Natural killer cell (primary cell): ENCODE results near the gene NCR1. TPM values are rescaled to one million over a fixed set of nuclear protein-coding genes. Genes with fewer than 3 reads are reported as not detected.
A peak's percentile ranks its signal among the peaks of the same experiment; 100 is the strongest.
"Not testable (repeated sequence)": the region's sequence is repeated elsewhere in the genome, so short reads cannot be mapped to it uniquely, and the experiment has no call there.

Experiments used
- ATAC-seq, 3 donors: fragments of 150-1000 bp in 2 of 3; fragments of 200-7000 bp in 1 of 3; cut with Tn5 transposase; 1 replicate in 1 of 3; 2 replicates in 2 of 3; pipeline ENCODE4 v1.10.0; 2021; ENCODE audit warnings: mild to moderate bottlenecking in 2 of 3, moderate library complexity in 2 of 3
- DNase-seq, 2 donors: peaks; one replicate each; pipeline versions ENCODE4 v3.0.0 to v3.0.0-alpha.2; 2013 to 2021; ENCODE audit warnings: mixed read lengths in 1 of 2
- H3K27ac ChIP-seq: one replicate; pipeline ENCODE4 v1.5.1; 2013; ENCODE audit warnings: mild to moderate bottlenecking, low read length
- H3K27me3 ChIP-seq: one replicate; pipeline ENCODE4 v1.6.1; 2013; ENCODE audit warnings: low read length; ENCODE audit not compliant: control insufficient read depth, insufficient read depth
- H3K36me3 ChIP-seq: one replicate; pipeline ENCODE4 v1.6.1; 2013; ENCODE audit warnings: low read length; ENCODE audit not compliant: control insufficient read depth, insufficient read depth
- H3K4me1 ChIP-seq: one replicate; pipeline ENCODE4 v1.6.1; 2013; ENCODE audit warnings: low read length; ENCODE audit not compliant: control insufficient read depth, insufficient read depth
- H3K4me3 ChIP-seq: one replicate; pipeline ENCODE4 v1.5.1; 2013; ENCODE audit warnings: low read length
- H3K9me3 ChIP-seq: one replicate; pipeline ENCODE4 v1.6.1; 2013; ENCODE audit warnings: low read length; ENCODE audit not compliant: control insufficient read depth, insufficient read depth
- H3K27ac Mint-ChIP-seq, 2 donors: one replicate each; pipeline ENCODE4 v1.8.0; 2022; ENCODE audit warnings: mild to moderate bottlenecking in 2 of 2, mixed read lengths in 2 of 2, moderate library complexity in 1 of 2
- H3K27me3 Mint-ChIP-seq, 2 donors: one replicate each; pipeline ENCODE4 v1.8.0; 2022; ENCODE audit warnings: low read depth in 2 of 2, mixed read lengths in 2 of 2
- H3K36me3 Mint-ChIP-seq: one replicate; pipeline ENCODE4 v1.8.0; 2022; ENCODE audit warnings: mixed read lengths
- H3K4me1 Mint-ChIP-seq, 2 donors: one replicate each; pipeline ENCODE4 v1.8.0; 2022; ENCODE audit warnings: mixed read lengths in 2 of 2
- H3K4me3 Mint-ChIP-seq: one replicate; pipeline ENCODE4 v1.8.0; 2022; ENCODE audit warnings: mild to moderate bottlenecking, moderate library complexity, mixed read lengths
- H3K9me3 Mint-ChIP-seq, 2 donors: one replicate each; pipeline ENCODE4 v1.8.0; 2022; ENCODE audit warnings: mixed read lengths in 2 of 2
- WGBS: methylation state at CpG from one replicate; pipeline ENCODE4 v1.1.7; 2013; ENCODE audit warnings: missing lambda C conversion rate; ENCODE audit not compliant: insufficient coverage; 5-methylcytosine and 5-hydroxymethylcytosine counted together
- intact Hi-C: fragments of 100-400 bp; cut with micrococcal nuclease; formaldehyde crosslinking; loops from one replicate; pipeline ENCODE4 v1.14.2; 2022
- total RNA-seq, 4 donors: library from RNA; stranded (reverse); fragments of 120-200 nt in 1 of 4; gene quantifications; one replicate each; pipeline versions ENCODE4 v1.2.3 to v1.2.4, GENCODE V29; 2013 to 2022
- TF ChIP-seq, protein P1 (sequence below): fragments of 200-600 bp; IDR thresholded peaks from one replicate; pipeline ENCODE4 v1.8.0; 2022; ENCODE audit warnings: antibody characterized with exemption

Gene NCR1
- total RNA-seq, 3 donors from 2014 or later (not counting 1 experiment from before 2014, with no cell fraction given) = 213 to 342 (median 244) TPM

DNA sequence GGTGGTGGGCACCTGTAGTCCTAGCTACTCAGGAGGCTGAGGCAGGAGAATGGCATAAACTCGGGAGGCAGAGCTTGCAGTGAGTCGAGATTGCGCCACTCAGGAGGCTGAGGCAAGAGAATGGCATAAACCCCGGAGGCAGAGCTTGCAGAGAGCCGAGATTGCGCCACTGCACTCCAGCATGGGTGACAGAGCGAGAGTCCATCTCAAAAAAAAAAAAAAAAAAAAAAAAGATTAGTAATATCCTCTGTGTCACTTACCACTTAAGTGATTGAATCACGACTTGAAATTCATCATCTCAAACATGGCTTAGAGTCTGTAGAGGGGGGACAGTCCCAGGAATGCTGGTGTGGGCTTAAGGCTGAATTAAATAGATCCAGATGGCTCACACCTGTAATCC lies 4.8 kb upstream of the NCR1 start:
- not testable (repeated sequence) for H3K27me3 ChIP-seq, H3K36me3 ChIP-seq, H3K27me3 Mint-ChIP-seq, H3K27ac ChIP-seq, H3K4me3 Mint-ChIP-seq, H3K9me3 ChIP-seq, H3K9me3 Mint-ChIP-seq, H3K4me3 ChIP-seq, H3K36me3 Mint-ChIP-seq, ATAC-seq, DNase-seq
- 96% methylated on average over 5 of the region's 8 CpGs for WGBS
- H3K4me1 Mint-ChIP-seq = peaks cover 54 to 80% of the 10 kb centered on the region in 2 donors
- H3K4me1 ChIP-seq = peaks cover 42% of the 10 kb centered on the region
- H3K27ac Mint-ChIP-seq = peak overlapping the region; percentile 61 to 72
- intact Hi-C loops = loop anchor here (10.0 kb wide), 2 partner anchors 206 to 366 kb away; no protein-coding TSS in a partner anchor

DNA sequence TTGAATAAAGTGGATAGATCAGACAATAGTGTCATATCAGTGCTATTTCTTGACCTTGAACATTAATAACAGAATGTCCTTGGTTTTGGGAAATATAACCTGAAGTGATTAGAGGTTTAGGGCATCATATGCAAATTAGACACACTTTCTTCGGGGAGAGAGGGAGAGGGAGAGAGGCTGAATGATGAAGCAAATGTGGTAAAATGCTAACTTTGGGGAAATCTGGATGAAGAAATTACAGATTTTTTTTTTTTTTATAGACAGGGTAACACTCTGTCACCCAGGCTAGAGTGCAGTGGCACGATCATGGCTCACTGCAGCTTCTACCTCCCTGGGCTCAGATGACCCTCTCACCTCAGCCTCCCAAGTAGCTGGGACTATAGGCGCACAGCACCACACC lies 3.9 kb upstream of the NCR1 start:
- TF ChIP-seq, protein P1, sequence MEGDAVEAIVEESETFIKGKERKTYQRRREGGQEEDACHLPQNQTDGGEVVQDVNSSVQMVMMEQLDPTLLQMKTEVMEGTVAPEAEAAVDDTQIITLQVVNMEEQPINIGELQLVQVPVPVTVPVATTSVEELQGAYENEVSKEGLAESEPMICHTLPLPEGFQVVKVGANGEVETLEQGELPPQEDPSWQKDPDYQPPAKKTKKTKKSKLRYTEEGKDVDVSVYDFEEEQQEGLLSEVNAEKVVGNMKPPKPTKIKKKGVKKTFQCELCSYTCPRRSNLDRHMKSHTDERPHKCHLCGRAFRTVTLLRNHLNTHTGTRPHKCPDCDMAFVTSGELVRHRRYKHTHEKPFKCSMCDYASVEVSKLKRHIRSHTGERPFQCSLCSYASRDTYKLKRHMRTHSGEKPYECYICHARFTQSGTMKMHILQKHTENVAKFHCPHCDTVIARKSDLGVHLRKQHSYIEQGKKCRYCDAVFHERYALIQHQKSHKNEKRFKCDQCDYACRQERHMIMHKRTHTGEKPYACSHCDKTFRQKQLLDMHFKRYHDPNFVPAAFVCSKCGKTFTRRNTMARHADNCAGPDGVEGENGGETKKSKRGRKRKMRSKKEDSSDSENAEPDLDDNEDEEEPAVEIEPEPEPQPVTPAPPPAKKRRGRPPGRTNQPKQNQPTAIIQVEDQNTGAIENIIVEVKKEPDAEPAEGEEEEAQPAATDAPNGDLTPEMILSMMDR = no peak
- Histone ChIP-seq H3K9me3 (no peaks in the 10 kb centered on the region), H3K27me3 (no peaks in the 10 kb centered on the region), H3K36me3 (no peaks in the 10 kb centered on the region), H3K27ac (no peak overlapping the region), H3K4me1 (peaks cover 45% of the 10 kb centered on the region), H3K4me3 (no peak overlapping the region)
- ATAC-seq (no peak), DNase-seq (no peak)
- Mint-ChIP-seq H3K27ac (peak overlapping the region; percentile 61 to 72), H3K27me3 (peaks cover 0 to 5% of the 10 kb centered on the region in 2 donors), H3K36me3 (no peaks in the 10 kb centered on the region), H3K4me3 (no peak overlapping the region), H3K9me3 (no peaks in the 10 kb centered on the region), H3K4me1 (peaks cover 54 to 76% of the 10 kb centered on the region in 2 donors)
- 91% methylated on average over 3 of the region's 3 CpGs for WGBS
- intact Hi-C loops = loop anchor here (10.0 kb wide), 2 partner anchors 207 to 367 kb away; no protein-coding TSS in a partner anchor

DNA sequence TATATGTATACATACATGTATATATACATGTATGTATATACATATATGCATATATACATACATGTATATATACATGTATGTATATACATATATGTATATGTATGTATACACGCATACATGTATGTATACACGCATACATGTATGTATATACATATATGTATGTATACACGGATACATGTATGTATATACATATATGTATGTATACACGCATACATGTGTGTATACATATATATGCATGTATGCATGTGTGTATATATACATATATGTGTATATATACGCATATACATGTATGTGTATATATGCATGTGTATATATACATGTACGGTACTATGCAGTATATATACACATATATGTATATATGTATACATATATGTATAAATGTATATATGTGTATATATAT lies 2.6 kb upstream of the NCR1 start:
- Histone ChIP-seq H3K4me1 (peaks cover 47% of the 10 kb centered on the region), H3K27me3 (no peaks in the 10 kb centered on the region), H3K36me3 (no peaks in the 10 kb centered on the region), H3K4me3 (no peak overlapping the region), H3K27ac (no peak overlapping the region), H3K9me3 (no peaks in the 10 kb centered on the region)
- intact Hi-C loops = loop anchor here (10.0 kb wide), 2 partner anchors 209 to 369 kb away; no protein-coding TSS in a partner anchor
- Mint-ChIP-seq H3K27ac (peak overlapping the region; percentile 94 to 98), H3K4me1 (peaks cover 54 to 74% of the 10 kb centered on the region in 2 donors), H3K4me3 (peak overlapping the region; percentile 92), H3K36me3 (no peaks in the 10 kb centered on the region), H3K27me3 (peaks cover 0 to 5% of the 10 kb centered on the region in 2 donors), H3K9me3 (no peaks in the 10 kb centered on the region)
- WGBS = no CpG with 5 or more reads among the region's 6 CpGs
- ATAC-seq = no peak
- DNase-seq = no peak
- TF ChIP-seq, protein P1 = no peak

DNA sequence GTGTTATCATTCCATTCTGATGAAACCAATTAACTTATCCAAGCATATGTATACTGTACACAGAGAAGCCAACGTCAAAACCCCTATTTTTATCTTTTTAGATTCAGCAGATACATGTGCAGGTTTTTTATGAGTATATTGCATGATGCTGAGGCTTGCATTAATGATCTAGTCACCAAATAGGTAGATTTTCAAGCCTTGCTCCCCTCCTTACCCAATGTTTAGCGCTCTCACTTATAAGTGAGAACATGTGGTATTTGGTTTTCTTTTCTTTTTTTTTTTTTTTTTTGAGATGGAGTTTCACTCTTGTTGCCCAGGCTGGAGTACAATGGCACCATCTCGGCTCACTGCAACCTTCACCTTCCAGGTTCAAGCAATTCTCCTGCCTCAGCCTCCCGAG lies 1.7 kb upstream of the NCR1 start:
- Mint-ChIP-seq H3K4me1 (peaks cover 52 to 65% of the 10 kb centered on the region in 2 donors), H3K27ac (peak overlapping the region; percentile 94 to 98), H3K4me3 (peak overlapping the region; percentile 92)
- peaks cover 56% of the 10 kb centered on the region for H3K4me1 ChIP-seq
- not testable (repeated sequence) for H3K27me3 ChIP-seq, H3K27me3 Mint-ChIP-seq, H3K9me3 ChIP-seq, H3K36me3 Mint-ChIP-seq, H3K9me3 Mint-ChIP-seq, H3K4me3 ChIP-seq, H3K36me3 ChIP-seq
- DNase-seq (peak in 1 of 2 donors; percentile 34), ATAC-seq (peak; percentile 30 to 51 (median 43))
- WGBS = 52% methylated on average over 2 of the region's 4 CpGs
- intact Hi-C loops = loop anchor here (2.0 to 10.0 kb wide), 3 partner anchors 17 to 369 kb away; no protein-coding TSS in a partner anchor
- peak overlapping the region; percentile 73 for H3K27ac ChIP-seq
